Cortex of kidney (tissue), 1 donor: ENCODE results near the gene SPAG8.

ENCODE experiments used
- DNase-seq: peaks from one replicate; lab custom pipeline; 2025; lab: John Stamatoyannopoulos, UW

Gene SPAG8, protein sequence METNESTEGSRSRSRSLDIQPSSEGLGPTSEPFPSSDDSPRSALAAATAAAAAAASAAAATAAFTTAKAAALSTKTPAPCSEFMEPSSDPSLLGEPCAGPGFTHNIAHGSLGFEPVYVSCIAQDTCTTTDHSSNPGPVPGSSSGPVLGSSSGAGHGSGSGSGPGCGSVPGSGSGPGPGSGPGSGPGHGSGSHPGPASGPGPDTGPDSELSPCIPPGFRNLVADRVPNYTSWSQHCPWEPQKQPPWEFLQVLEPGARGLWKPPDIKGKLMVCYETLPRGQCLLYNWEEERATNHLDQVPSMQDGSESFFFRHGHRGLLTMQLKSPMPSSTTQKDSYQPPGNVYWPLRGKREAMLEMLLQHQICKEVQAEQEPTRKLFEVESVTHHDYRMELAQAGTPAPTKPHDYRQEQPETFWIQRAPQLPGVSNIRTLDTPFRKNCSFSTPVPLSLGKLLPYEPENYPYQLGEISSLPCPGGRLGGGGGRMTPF

DNA sequence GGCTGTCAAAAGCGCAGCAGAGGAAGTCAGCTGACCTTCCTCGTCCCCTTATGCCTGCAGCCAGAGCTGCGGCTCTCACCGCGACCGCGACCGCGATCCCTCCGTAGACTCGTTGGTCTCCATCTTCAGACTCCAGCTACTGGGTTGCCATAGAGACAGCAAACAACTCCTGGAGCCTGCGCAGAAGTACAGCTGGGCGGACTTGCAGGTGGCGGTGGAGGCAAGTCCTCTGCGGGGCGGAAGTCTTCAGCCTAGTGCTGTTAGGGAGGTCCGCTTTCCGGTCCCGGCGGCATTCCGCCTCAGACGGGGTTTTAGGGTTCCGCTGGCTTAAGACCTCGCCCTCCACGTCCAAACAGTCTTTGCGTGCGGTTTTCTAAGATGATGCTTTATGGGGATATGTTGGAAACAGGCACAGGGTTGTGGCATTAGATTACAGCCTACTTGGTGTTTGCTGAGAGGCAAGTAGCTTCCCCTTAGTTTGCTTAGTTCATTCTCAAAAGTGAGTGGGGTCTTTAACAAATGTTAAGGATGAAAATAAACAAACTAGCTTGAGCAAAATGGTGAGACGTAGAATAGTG, at the start of gene SPAG8:
TSS of gene SPAG8 (minus strand) at position 238 of the 578 bp plus-strand sequence. CDS start at position 123, 115 bp downstream.
- DNase-seq = no peak

- no peak for DNase-seq
Measured at GRCh38 chr9:35861161-35861897, 49.3 kb upstream of the SPAG8 start.

DNA sequence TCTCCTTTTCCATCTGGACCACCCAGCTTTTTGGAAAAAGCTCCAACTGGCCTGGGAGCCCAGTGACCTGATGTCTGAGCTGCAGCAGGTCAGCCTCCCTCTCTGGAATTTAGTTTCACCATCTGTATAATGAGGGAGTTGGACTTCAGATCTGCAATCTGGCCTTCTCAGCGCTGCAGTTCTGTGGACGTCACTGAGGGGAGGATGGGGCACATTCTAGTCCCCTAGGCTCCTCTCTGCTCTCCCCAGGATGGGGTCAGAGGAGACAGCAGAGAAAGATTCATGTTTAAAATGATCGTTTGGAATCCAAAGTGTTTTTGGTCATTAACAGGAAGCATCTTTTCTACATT, 47.9 kb upstream of the SPAG8 start:
- no peak for DNase-seq

DNA sequence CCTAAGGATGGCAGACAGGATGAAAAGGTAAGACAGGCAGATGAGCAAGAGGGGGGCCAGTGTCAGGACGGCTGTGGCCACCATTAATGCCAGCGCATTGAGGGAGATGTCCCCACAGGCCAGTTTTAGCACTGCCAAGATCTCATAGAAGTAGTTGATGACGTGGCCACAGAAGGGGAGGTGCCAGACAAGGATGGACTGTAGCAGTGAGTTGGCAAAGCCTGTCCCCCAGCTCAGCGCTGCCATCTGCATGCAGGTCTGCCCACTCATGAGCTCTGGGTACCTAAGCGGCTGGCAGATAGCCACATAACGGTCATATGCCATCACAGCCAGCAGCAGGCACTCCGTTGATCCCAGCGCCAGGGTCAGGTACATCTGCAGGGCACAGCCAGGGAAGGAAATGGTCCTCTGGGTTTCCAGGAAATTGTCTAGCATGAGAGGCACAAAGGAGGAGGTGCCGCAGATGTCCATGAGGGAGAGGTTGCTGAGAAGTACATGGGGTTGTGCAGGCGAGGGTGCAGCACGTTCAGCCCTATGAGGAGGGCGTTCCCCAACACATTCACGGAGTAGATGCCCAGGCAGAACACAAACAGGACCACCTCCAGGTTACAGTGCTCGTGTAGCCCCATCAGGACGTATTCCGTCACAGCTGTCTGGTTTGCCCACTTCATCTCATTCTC, 47.4 kb upstream of the SPAG8 start:
- DNase-seq = no peak

DNA sequence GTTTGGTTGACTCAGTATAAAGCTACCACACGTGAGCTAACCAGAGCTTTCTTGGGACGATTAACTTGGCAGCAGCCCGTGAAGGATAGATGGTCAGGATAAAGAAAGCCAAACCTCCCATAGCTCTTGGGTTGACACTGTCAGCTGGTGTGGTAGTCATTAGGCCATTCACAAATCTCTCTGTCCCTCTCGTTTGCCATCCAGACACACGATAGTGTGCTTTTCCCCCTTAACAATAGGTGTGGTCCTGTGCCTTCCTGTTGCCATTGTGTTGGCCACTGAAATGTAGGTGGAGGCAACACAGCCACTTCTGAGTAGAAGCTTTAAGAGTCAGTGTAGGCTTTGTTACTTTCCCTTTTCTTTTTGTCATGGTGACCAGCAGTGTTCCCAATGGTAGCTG, 46.4 kb upstream of the SPAG8 start:
- DNase-seq = no peak

GRCh38 chr9:35856882-35857281, 44.8 kb upstream of the SPAG8 start:
- DNase-seq = no peak

GRCh38 chr9:35856206-35856605, 44.1 kb upstream of the SPAG8 start:
- DNase-seq = no peak

GRCh38 chr9:35854091-35854762, 42.2 kb upstream of the SPAG8 start:
- no peak for DNase-seq

- DNase-seq = no peak
Measured at GRCh38 chr9:35852876-35853865, 41.1 kb upstream of the SPAG8 start.

DNA sequence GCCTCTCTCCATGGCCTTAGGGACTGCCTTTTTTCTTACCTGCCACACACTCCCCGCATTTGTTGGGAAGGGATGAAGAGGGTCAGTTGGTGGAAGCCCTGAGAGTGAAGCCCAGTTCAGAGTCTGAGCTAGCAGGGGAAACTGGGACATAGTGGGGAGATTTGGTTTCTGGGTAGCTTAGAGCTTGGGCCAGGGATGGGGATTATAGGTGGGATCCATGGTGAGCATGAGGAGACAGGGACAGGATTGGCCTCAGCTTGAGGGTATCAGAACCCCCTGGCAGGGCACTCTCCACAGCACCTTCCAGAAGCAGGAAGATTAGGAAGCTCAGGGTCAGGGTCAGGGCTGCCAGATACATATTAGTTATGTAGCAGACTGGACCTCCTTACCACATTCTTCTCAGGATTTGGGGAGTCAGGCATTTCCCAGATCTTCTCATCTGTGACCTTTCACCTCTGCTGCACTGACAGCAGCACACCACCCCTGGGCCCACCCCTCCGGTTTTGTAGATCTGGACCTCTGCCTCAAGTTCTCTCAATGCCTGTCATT, 40.3 kb upstream of the SPAG8 start:
- no peak for DNase-seq

DNA sequence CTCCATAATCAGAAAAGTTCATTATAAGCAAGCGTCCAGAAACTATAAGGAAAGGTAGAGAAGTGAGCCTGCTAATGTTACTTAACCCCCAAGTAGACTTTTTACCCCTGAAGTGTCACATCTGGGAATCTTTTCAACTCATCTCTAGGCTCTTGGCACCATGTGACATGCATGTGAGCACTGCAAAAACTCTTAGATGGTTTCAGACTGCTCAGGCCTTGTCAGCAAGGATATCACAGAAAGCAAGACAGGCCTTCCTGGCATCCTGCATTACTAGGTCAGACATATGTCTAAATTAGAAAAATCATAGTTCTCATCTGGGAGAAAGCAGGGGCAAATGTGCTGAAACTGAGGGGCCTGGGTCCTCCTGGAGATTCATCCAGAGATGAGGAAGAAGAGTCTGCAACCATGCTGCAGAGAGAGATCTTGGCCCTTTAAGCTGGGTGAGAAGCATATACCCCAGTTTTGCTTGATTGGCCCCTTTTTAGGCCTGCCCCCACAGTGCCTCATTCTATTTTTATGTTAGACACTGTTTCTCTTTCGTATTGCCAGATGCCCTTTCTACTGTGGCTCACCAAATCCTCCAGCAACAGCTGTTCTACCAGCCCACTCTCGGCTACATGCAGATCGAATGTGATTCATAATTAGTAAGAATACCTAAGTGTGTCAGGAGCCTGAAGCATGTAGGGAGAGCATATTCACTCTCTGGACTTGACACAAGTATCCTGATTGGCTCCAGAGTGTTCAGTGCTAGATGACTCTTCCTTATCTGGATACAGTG, 35.9 kb upstream of the SPAG8 start:
- no peak for DNase-seq

DNA sequence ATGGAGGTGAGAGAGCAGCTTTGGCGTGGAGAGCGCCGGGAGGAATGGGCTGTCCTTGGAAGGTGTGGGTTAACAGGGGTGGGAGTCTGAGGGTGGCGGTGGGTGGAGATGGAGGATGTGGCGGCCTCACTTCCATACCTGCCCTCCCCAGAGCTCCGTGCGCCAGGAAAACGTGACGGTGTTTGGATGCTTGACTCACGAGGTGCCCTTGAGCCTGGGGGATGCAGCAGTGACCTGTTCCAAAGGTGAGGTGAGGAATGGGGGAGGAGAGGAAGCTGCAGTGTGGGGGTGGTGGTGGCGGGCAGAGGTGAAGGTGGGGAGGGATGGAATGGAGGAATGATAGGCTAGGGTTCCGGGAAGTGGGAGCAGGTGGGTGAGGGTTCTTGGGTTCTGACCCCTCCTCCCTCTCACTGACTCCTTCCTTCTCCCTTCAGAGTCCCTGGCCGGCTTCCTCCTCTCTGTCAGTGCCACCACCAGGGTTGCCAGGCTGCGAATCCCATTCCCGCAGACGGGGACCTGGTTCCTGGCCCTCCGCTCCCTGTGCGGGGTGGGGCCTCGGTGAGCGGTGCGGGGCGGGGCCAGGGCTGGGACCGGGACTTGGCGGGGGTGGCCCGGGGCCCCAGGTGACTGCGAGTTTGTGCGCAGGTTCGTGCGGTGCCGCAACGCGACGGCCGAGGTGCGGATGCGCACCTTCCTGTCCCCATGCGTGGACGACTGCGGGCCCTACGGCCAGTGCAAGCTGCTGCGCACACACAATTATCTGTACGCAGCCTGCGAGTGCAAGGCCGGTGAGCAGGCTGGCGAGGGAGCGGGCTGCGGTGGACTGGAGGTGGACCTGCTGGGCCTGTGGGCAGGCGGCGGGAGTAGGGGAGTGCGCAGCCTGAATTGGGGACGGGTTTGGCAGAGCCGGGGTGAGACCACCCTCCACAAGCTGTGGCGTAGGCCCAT, 34.0 kb upstream of the SPAG8 start:
- no peak for DNase-seq

- DNase-seq = no peak
Measured at GRCh38 chr9:35844628-35845270, 32.7 kb upstream of the SPAG8 start.

GRCh38 chr9:35842795-35843194, 30.7 kb upstream of the SPAG8 start:
- no peak for DNase-seq

GRCh38 chr9:35842020-35842745, 30.1 kb upstream of the SPAG8 start:
- DNase-seq = no peak

DNA sequence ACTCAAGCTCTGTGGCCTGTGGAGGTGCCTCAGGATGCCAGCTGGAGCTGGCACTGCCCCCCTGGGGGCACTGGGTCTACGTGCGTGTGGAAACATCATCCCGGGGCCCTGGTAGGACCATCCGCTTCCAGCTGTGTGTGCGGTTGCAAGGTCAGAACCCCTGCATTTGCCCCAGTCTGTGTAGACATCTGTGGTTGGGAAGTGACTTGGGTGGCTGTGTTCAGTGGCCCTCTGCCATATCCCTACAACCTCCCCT, 29.5 kb upstream of the SPAG8 start:
- no peak for DNase-seq

GRCh38 chr9:35840881-35841644, 29.0 kb upstream of the SPAG8 start:
- DNase-seq = no peak
